Cerebellar nuclear complex (tissue), 1 donor: ENCODE measurements around the gene ENTPD1.
"Not testable (repeated sequence)": the region's sequence is repeated elsewhere in the genome, so short reads cannot be mapped to it uniquely, and the experiment has no call there.

Experiments
- DNase-seq, 2 experiments: peaks; one replicate each; lab custom pipeline; 2025; lab: John Stamatoyannopoulos, UW

Gene ENTPD1

GRCh38 chr10:95864906-95865813, 109.2 kb downstream of the ENTPD1 start:
- no peak for DNase-seq

- no peak for DNase-seq
Measured at GRCh38 chr10:95865814-95866466, 110.0 kb downstream of the ENTPD1 start.

GRCh38 chr10:95866467-95866842, 110.5 kb downstream of the ENTPD1 start:
- no peak for DNase-seq

- DNase-seq = no peak
Measured at GRCh38 chr10:95867866-95868265, 111.9 kb downstream of the ENTPD1 start.

GRCh38 chr10:95872158-95872711, 116.3 kb downstream of the ENTPD1 start:
- DNase-seq = no peak

GRCh38 chr10:95873139-95873538, 117.2 kb downstream of the ENTPD1 start:
- DNase-seq = no peak

- no peak for DNase-seq
Measured at GRCh38 chr10:95873651-95874050, 117.7 kb downstream of the ENTPD1 start.

GRCh38 chr10:95874783-95875182, 118.8 kb downstream of the ENTPD1 start:
- DNase-seq = not testable (repeated sequence)

GRCh38 chr10:95876756-95877155, 120.8 kb downstream of the ENTPD1 start:
- DNase-seq = no peak

GRCh38 chr10:95877881-95878280, 121.9 kb downstream of the ENTPD1 start:
- DNase-seq = no peak

- DNase-seq = no peak
Measured at GRCh38 chr10:95880704-95881103, 124.7 kb downstream of the ENTPD1 start.

- no peak for DNase-seq
Measured at GRCh38 chr10:95881316-95881715, 125.4 kb downstream of the ENTPD1 start.

GRCh38 chr10:95889830-95890229, 133.9 kb downstream of the ENTPD1 start:
- no peak for DNase-seq

- no peak for DNase-seq
Measured at GRCh38 chr10:95896071-95896850, 140.3 kb downstream of the ENTPD1 start.

- DNase-seq = not testable (repeated sequence)
Measured at GRCh38 chr10:95905897-95906580, 150.1 kb downstream of the ENTPD1 start.

- peak in 1 of 2 experiments; percentile 1 for DNase-seq
Measured at GRCh38 chr10:95906677-95907455, 150.9 kb downstream of the ENTPD1 start.

- DNase-seq = peak; percentile 12 to 57
Measured at GRCh38 chr10:95907456-95908253, 151.7 kb downstream of the ENTPD1 start, which contains the start of gene CC2D2B. Gene CC2D2B (plus strand): TSS chr10:95907975. CDS start chr10:95911324, 3,349 bp downstream.

GRCh38 chr10:95908450-95908849, 152.5 kb downstream of the ENTPD1 start:
- no peak for DNase-seq

GRCh38 chr10:95909561-95909960, 153.6 kb downstream of the ENTPD1 start:
- no peak for DNase-seq

- not testable (repeated sequence) for DNase-seq
Measured at GRCh38 chr10:95916039-95916438, 160.1 kb downstream of the ENTPD1 start.
